ENCODE measurements around the gene GRIN2D. TPM values are rescaled to one million over a fixed set of nuclear protein-coding genes. Genes with fewer than 3 reads are reported as not detected.
"Not testable (repeated sequence)": the region's sequence is repeated elsewhere in the genome, so short reads cannot be mapped to it uniquely, and the experiment has no call there.

The GRIN2D gene
- total RNA-seq, 6 experiments from 2014 or later: 0.09 to 0.29 (median 0.22) TPM

GRCh38 chr19:48390188-48391099 lies 3.0 kb upstream of the GRIN2D start:
- WGBS (ENCODE audit: insufficient coverage, low coverage, low lambda C conversion rate, missing lambda C conversion rate): 3% methylated on average over 12 of the region's 24 CpGs
- TF ChIP-seq POLR2A (IDR thresholded peaks at IDR 0.05): peak; percentile 23
- peak; percentile 57 to 77 (median 68) for TF ChIP-seq CTCF (IDR thresholded peaks at IDR 0.05)
- Histone ChIP-seq H3K27me3 (no peaks in the 10 kb centered on the region), H3K9me3 (no peaks in the 10 kb centered on the region), H3K4me3 (peak overlapping the region; percentile 86 to 96 (median 94)), H3K36me3 (peaks cover 3 to 35% (median 13%) of the 10 kb centered on the region in 4 donors), H3K27ac (peak overlapping the region; percentile 78 to 94 (median 87)), H3K4me1 (no peaks in the 10 kb centered on the region)
- intact Hi-C loops (cut with DNase I): no loop called here
- peak; percentile 65 to 77 (median 69) for DNase-seq
- ATAC-seq: peak; percentile 75 to 84 (median 80)

- Histone ChIP-seq H3K4me3 (peak within 1 kb of the TSS; percentile 86 to 96 (median 94)), H3K36me3 (peaks cover 0 to 26% (median 8%) of the 10 kb centered on the region in 4 donors), H3K27ac (peak within 1 kb of the TSS; percentile 78 to 94 (median 87)), H3K9me3 (no peaks in the 10 kb centered on the region), H3K27me3 (no peaks in the 10 kb centered on the region), H3K4me1 (no peaks in the 10 kb centered on the region)
- TF ChIP-seq CTCF (IDR thresholded peaks at IDR 0.05): peak; percentile 76 to 96 (median 90)
- peak; percentile 33 for TF ChIP-seq POLR2A (IDR thresholded peaks at IDR 0.05)
- intact Hi-C loops (cut with DNase I): no loop called here
- peak; percentile 85 to 87 (median 86) for DNase-seq
- ATAC-seq: peak; percentile 93 to 98 (median 97)
- 5% methylated on average over 13 of the region's 42 CpGs for WGBS (ENCODE audit: insufficient coverage, low coverage, low lambda C conversion rate, missing lambda C conversion rate)
Measured at GRCh38 chr19:48391100-48392005, 2.1 kb upstream of the GRIN2D start, which contains the start of gene KDELR1. Gene KDELR1 (minus strand): TSS chr19:48391551. CDS start chr19:48391358, 193 bp downstream.

GRCh38 chr19:48392006-48392344 lies 1.5 kb upstream of the GRIN2D start:
- H3K4me3 ChIP-seq; intact Hi-C loops (cut with DNase I); H3K27ac ChIP-seq; ATAC-seq; H3K27me3 ChIP-seq; H3K9me3 ChIP-seq; H3K4me1 ChIP-seq; DNase-seq: not testable (repeated sequence)
- H3K36me3 ChIP-seq: peaks cover 0 to 21% (median 6%) of the 10 kb centered on the region in 4 donors
- WGBS (ENCODE audit: insufficient coverage, low coverage, low lambda C conversion rate, missing lambda C conversion rate): 80% methylated on average over 1 of the region's 1 CpG

GRCh38 chr19:48392860-48393558 lies 459 bp upstream of the GRIN2D start:
- ATAC-seq: no peak
- Histone ChIP-seq H3K27ac (no peak overlapping the region), H3K36me3 (peaks cover 0 to 10% (median 2%) of the 10 kb centered on the region in 4 donors), H3K9me3 (no peaks in the 10 kb centered on the region), H3K4me1 (no peaks in the 10 kb centered on the region), H3K4me3 (no peak overlapping the region), H3K27me3 (no peaks in the 10 kb centered on the region)
- WGBS (ENCODE audit: insufficient coverage, low coverage, low lambda C conversion rate, missing lambda C conversion rate): 74% methylated on average over 9 of the region's 15 CpGs
- intact Hi-C loops (cut with DNase I): no loop called here
- no peak for DNase-seq
- TF ChIP-seq CTCF (IDR thresholded peaks at IDR 0.05) (no peak), POLR2A (IDR thresholded peaks at IDR 0.05) (no peak)
